ENCODE results near the gene AXIN1.
"Not testable (repeated sequence)": the region's sequence is repeated elsewhere in the genome, so short reads cannot be mapped to it uniquely, and the experiment has no call there.

DNA sequence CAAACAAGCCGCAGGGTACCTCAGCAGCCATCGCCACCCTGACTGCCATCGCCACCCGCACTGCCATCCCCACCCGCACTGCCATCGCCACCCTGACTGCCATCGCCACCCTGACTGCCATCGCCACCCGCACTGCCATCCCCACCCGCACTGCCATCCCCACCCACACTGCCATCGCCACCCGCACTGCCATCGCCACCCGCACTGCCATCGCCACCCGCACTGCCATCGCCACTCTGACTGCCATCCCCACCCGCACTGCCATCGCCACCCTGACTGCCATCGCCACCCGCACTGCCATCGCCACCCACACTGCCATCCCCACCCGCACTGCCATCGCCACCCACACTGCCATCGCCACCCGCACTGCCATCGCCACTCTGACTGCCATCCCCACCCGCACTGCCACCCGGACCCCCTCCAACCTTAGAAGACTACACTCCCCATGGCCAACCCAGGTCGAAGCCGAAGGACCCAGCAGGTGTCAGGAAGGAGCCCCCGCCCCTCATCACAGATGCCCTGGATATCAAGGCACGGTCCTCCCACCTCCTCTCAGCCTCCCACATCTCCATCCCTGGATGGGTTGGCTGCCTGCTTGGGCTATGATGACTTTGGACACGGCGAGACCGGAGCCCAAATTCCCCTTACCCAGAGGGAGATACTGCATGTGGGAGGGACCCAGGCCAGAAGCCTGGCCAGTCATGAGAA is 25.7 kb upstream of the AXIN1 start:
- TF ChIP-seq CTCF, EP300, POLR2AphosphoS5, POLR2A (IDR thresholded peaks at IDR 0.05): not testable (repeated sequence)
